Mucosa of descending colon (tissue), 3 donors: Measurements from ENCODE around the gene ADAT1. TPM values are rescaled to one million over a fixed set of nuclear protein-coding genes. Genes with fewer than 3 reads are reported as not detected.

Source experiments
- ATAC-seq: fragments of 200-7000 bp; cut with Tn5 transposase; one replicate; pipeline ENCODE4 v1.9.1; 2020; ENCODE audit warnings: mild to moderate bottlenecking, moderate library complexity
- DNase-seq, 3 donors: peaks; one replicate each; pipeline ENCODE4 v3.0.0-alpha.2; 2020
- H3K36me3 ChIP-seq: fragments of 200-600 bp; one replicate; pipeline ENCODE4 v1.8.0; 2021; ENCODE audit warnings: low read depth, mild to moderate bottlenecking
- H3K4me1 ChIP-seq: fragments of 200-600 bp; one replicate; pipeline ENCODE4 v1.8.0; 2021; ENCODE audit warnings: low read depth, mild to moderate bottlenecking
- H3K4me3 ChIP-seq: fragments of 200-600 bp; one replicate; pipeline ENCODE4 v1.8.0; 2021; ENCODE audit warnings: mild to moderate bottlenecking
- H3K9me3 ChIP-seq: fragments of 200-600 bp; one replicate; pipeline ENCODE4 v1.8.0; 2021; ENCODE audit warnings: mild to moderate bottlenecking
- CTCF ChIP-seq: fragments of 200-600 bp; IDR thresholded peaks from one replicate; pipeline ENCODE4 v1.8.0; 2022; ENCODE audit warnings: antibody characterized with exemption, mild to moderate bottlenecking
- intact Hi-C, 2 donors: fragments of 100-400 bp; cut with DNase I in 1 of 2; cut with micrococcal nuclease in 1 of 2; formaldehyde crosslinking; loops; one replicate each; pipeline versions ENCODE4 v1.11.0 to v1.11.1; 2022; cut with DNase I, micrococcal nuclease
- total RNA-seq, 3 donors: library from RNA; stranded (reverse); fragmentation: NEBNext Ultra II Directional in 2 of 3; extraction: Animal tissue kit (Norgen Biotek cat#: 25700) in 2 of 3; gene quantifications; one replicate each; pipeline versions ENCODE4 v1.2.1 to v1.2.4, GENCODE V29; 2021 to 2023
- donor health status: DM: no; HTN: no; CAD: no; lungs with moderate emphysema.
- donor health status: DM: no; HTN: no; CAD: no.
- donor health status: DM: no; HTN: yes; CAD: no.

The ADAT1 gene
- total RNA-seq, 3 donors from 2014 or later, result 33.0 to 38.1 (median 35.8) TPM

DNA sequence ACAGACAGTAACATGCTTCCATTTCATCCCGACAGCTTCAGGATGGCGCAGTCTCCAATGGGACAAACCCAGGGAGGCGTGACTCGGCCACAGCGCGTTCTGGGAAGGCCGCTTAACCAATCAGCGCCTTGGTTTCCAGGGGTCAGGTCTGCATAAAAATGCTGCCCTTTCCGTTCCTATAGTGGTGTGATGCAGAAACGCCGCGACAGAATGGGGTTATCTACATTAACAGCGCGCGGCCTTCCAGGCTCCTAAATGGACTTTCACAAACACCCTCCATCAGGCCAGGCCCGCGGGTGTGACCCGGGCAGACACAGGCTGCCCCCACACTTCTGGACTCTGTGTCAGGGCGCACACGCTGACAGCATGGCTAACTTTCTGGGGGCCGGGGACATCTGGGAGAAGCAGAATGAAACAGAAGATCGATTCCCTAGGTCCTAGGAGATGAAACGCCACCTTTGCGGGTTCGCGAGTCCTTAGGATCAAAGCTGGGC, 67.8 kb downstream of the ADAT1 start:
- DNase-seq, result peak; percentile 79 to 87 (median 80)
- no peak for TF ChIP-seq CTCF
- intact Hi-C loops, result no loop called here
- Histone ChIP-seq H3K36me3 (no peaks in the 10 kb centered on the region), H3K9me3 (no peaks in the 10 kb centered on the region), H3K4me1 (peaks cover 10% of the 10 kb centered on the region), H3K4me3 (peak overlapping the region; percentile 23)
- peak; percentile 76 for ATAC-seq

DNA sequence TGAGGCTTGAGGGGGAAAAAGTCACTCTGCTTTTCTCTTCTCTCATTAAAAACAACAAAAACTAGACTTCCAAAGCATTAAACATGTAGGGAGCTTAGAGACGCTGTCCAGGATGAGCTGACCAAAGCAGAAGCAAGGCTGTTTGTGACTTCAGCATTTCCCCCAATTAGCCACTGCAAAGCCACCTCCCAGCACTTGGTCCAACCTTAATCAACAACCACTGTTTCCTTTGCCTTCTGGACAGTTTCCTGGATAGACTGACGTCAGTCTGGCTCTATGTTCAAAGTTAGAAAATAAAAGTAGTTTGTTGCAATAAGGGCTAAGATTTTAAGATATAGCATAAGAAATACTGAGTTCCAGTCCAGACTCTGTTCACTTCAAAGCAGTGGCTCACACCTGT, 70.1 kb downstream of the ADAT1 start:
- intact Hi-C loops, result no loop called here
- H3K9me3 ChIP-seq, result no peaks in the 10 kb centered on the region
- DNase-seq (no peak), ATAC-seq (no peak)
- H3K36me3 ChIP-seq, result no peaks in the 10 kb centered on the region
- H3K4me3 ChIP-seq, result no peak overlapping the region
- H3K4me1 ChIP-seq, result peaks cover 10% of the 10 kb centered on the region
- no peak for TF ChIP-seq CTCF

- H3K36me3 ChIP-seq, result no peaks in the 10 kb centered on the region
- H3K4me3 ChIP-seq, result no peak overlapping the region
- ATAC-seq (peak; percentile 94), DNase-seq (peak in 2 of 3 donors; percentile 51 to 85)
- TF ChIP-seq CTCF, result peak; percentile 24
- no peaks in the 10 kb centered on the region for H3K9me3 ChIP-seq
- intact Hi-C loops, result no loop called here
- H3K4me1 ChIP-seq, result peaks cover 7% of the 10 kb centered on the region
Observed at GRCh38 chr16:75550211-75550662, 72.8 kb downstream of the ADAT1 start.

Other genes starting within 250 kb of the ADAT1 start
- gene CFDP1, start 189.8 kb downstream of the ADAT1 start, total RNA-seq, result 100 to 1,000 TPM in 1 of 3 donors, 10 to 100 TPM in 2; 71.9 to 101 (median 72.0) TPM
- gene TMEM170A, start 158.6 kb downstream of the ADAT1 start, total RNA-seq, result 10 to 100 TPM; 46.7 to 76.8 (median 46.7) TPM
- gene CHST6, start 127.8 kb downstream of the ADAT1 start, total RNA-seq, result 1 to 10 TPM; 1.8 to 2.9 (median 2.9) TPM
- 100 to 1,000 TPM in 2 of 3 donors, 10 to 100 TPM in 1; 27.4 to 111 (median 105) TPM for gene CHST5, start 87.2 kb downstream of the ADAT1 start, total RNA-seq
- 1 to 10 TPM; 4.7 to 7.3 (median 5.5) TPM for gene TMEM231, start 67.0 kb downstream of the ADAT1 start, total RNA-seq
- 100 to 1,000 TPM in 2 of 3 donors, 10 to 100 TPM in 1; 81.4 to 110 (median 106) TPM for gene GABARAPL2, start 56.9 kb downstream of the ADAT1 start, total RNA-seq
- gene KARS1, start 24.4 kb upstream of the ADAT1 start, total RNA-seq, result 100 to 1,000 TPM in 2 of 3 donors, 10 to 100 TPM in 1; 94.3 to 108 (median 103) TPM
- gene TERF2IP, start 24.5 kb upstream of the ADAT1 start, total RNA-seq, result 10 to 100 TPM; 26.0 to 49.6 (median 27.7) TPM
- gene CPHXL2, start 53.7 kb upstream of the ADAT1 start, total RNA-seq, result not detected
- gene DUXB, start 78.2 kb upstream of the ADAT1 start, total RNA-seq, result not detected
- not detected for gene CPHXL, start 103.2 kb upstream of the ADAT1 start, total RNA-seq